Measurements from ENCODE around the gene HAGHL.

GRCh38 chr16:732936-733335 is 6.0 kb downstream of the HAGHL start:
- no peak for TF ChIP-seq POLR2A (IDR thresholded peaks at IDR 0.05)
- no peak for TF ChIP-seq CTCF (IDR thresholded peaks at IDR 0.05)
